Activated T-cell treated with anti-CD3 and anti-CD28 coated beads, Interleukin-2, amount 50 U/mL, for 4 hours (primary cell): ENCODE measurements around the gene PLIN1. TPM values are rescaled to one million over a fixed set of nuclear protein-coding genes. Genes with fewer than 3 reads are reported as not detected.

Experiments used
- ATAC-seq, 2 donors: fragments of 200-7000 bp; cut with Tn5 transposase; one replicate each; pipeline ENCODE4 v1.10.0; 2021
- DNase-seq: peaks from one replicate; pipeline ENCODE4 v3.0.0-alpha.2; 2020
- H3K27me3 Mint-ChIP-seq: one replicate; pipeline ENCODE4 v1.8.0; 2021; ENCODE audit warnings: low read depth, mixed read lengths
- H3K36me3 Mint-ChIP-seq: one replicate; pipeline ENCODE4 v1.8.0; 2022; ENCODE audit warnings: mixed read lengths; ENCODE audit not compliant: insufficient read depth
- H3K4me1 Mint-ChIP-seq: one replicate; pipeline ENCODE4 v1.8.0; 2021; ENCODE audit warnings: low read depth, mixed read lengths
- H3K4me3 Mint-ChIP-seq: one replicate; pipeline ENCODE4 v1.8.0; 2021; ENCODE audit warnings: mild to moderate bottlenecking, moderate library complexity, mixed read lengths
- H3K9me3 Mint-ChIP-seq: one replicate; pipeline ENCODE4 v1.8.0; 2021; ENCODE audit warnings: mixed read lengths
- total RNA-seq, 3 donors: library from RNA; stranded (reverse); gene quantifications; one replicate each; pipeline ENCODE4 v1.2.1, GENCODE V29; 2021

The PLIN1 gene
- total RNA-seq, 3 donors from 2014 or later: 0.13 to 0.45 TPM; not detected in 1

DNA sequence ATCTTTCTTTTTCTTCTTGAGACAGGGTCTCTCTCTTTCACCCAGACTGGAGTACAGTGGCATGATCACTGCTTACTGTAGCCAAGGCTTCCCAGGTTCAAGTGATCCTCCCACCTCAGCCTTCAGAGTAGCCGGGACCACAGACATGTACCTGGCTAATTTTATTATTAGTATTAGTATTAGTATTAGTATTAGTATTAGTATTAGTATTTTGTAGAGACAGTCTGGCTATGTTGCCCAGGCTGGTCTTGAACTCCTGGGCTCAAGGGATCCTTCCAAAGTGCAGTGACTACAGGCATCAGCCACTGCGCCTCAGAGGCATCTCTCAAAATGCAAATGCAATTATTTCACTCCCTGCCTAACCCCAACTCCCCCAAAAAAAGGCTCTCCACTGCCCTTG is 25.6 kb downstream of the PLIN1 start:
- peaks cover 11% of the 10 kb centered on the region for H3K4me1 Mint-ChIP-seq
- no peaks in the 10 kb centered on the region for H3K36me3 Mint-ChIP-seq
- no peak for DNase-seq
- no peaks in the 10 kb centered on the region for H3K9me3 Mint-ChIP-seq
- ATAC-seq: no peak
- no peak overlapping the region for H3K4me3 Mint-ChIP-seq
- peaks cover 44% of the 10 kb centered on the region for H3K27me3 Mint-ChIP-seq

DNA sequence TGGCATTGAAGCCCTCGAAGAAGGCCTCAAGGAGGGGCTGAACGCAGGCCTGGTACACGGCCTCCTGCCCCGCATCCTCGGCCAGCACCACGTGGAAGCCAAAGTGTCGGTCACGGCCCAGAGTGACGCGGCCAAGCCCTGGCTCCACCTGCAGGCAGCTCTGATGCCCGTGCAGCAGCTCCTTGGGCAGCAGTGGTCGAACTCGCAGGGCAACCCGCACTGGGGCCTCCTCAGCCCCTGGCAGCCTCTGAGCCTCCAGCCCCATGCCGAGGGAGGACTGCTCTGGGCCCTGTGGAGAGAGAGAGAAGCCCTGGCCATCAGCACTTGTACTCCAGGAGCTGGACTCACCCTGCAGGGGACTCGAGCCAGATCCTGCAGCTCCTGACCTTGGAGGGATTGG is 26.5 kb downstream of the PLIN1 start:
- Mint-ChIP-seq H3K4me1 (peaks cover 11% of the 10 kb centered on the region), H3K36me3 (no peaks in the 10 kb centered on the region), H3K27me3 (peaks cover 40% of the 10 kb centered on the region), H3K4me3 (no peak overlapping the region), H3K9me3 (no peaks in the 10 kb centered on the region)
- no peak for DNase-seq
- ATAC-seq: no peak

DNA sequence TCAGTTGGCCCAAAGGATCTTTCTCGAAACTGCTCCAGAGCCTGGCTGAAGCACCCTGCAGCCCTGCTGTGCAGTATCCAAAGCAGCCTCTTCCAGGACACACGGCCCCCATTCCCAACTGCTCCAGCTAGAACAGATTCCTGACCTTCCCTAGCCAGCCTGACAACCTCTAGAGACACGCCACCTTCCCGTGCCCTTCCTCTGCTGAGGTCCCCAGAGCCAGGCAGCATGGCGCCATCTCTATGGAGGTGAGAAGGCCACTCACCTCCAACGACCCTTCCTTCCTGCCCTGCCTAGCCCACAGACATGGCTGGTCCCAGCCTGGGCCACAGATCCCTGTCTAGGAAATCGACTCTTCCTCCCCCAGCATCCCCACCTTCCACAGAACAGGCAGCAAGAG is 27.0 kb downstream of the PLIN1 start:
- no peak for DNase-seq
- Mint-ChIP-seq H3K27me3 (peaks cover 39% of the 10 kb centered on the region), H3K4me1 (peaks cover 11% of the 10 kb centered on the region), H3K36me3 (no peaks in the 10 kb centered on the region), H3K9me3 (no peaks in the 10 kb centered on the region), H3K4me3 (no peak overlapping the region)
- no peak for ATAC-seq

DNA sequence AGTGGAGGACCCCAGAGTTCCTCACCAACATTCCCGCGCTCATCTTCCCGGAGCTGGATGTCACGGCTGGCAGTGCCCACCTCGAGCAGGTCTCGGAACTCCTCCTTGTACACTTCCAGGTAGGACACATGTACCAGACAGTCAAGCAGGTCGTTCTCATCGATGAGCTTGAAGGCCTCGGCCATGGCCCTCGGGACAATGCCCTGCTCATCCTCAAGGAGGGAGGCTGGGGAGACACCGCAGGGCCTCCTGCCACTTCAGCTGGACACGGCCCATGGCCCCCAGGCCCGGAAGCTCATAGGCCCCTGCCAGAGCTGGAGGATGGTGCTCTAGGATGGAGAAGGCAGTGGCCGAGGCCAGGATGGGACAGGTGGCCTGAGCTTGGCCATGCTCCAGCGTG is 29.5 kb downstream of the PLIN1 start:
- no peaks in the 10 kb centered on the region for H3K9me3 Mint-ChIP-seq
- no peak for DNase-seq
- H3K4me1 Mint-ChIP-seq: peaks cover 5% of the 10 kb centered on the region
- no peak overlapping the region for H3K4me3 Mint-ChIP-seq
- no peaks in the 10 kb centered on the region for H3K36me3 Mint-ChIP-seq
- H3K27me3 Mint-ChIP-seq: peaks cover 28% of the 10 kb centered on the region
- ATAC-seq: no peak

DNA sequence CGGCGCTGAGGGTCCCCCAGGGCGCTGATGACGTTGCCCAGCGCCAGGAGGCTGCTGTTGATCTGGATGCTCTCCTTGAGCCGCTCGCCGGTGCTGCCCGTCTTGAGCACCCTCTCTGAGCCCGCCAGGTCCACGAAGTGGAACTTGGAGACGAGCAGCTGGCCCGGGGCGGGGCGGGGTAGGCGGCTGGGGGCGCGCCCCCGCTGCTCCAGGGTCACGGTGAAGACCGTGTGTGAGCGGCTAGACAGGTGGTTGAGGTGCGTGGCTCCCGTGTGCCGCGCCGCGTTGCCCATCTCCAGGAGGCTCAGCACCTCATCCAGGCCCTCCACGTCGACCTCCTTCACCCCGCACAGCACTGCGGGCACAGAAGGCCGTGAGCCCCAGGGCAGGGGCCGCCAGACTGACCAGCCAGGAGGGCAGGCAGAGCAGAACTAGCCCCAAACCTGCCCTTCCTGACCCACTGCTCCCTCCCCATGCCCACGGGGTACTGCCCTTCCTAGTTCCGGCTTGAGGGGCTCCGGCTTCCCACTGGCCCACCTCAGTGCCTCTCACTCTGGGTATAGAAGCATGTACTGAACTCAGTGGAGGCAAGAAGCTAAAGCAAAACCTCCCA is 30.0 kb downstream of the PLIN1 start:
- no peaks in the 10 kb centered on the region for H3K4me1 Mint-ChIP-seq
- H3K36me3 Mint-ChIP-seq: no peaks in the 10 kb centered on the region
- DNase-seq (no peak), ATAC-seq (no peak)
- peaks cover 22% of the 10 kb centered on the region for H3K27me3 Mint-ChIP-seq
- no peak overlapping the region for H3K4me3 Mint-ChIP-seq
- no peaks in the 10 kb centered on the region for H3K9me3 Mint-ChIP-seq

DNA sequence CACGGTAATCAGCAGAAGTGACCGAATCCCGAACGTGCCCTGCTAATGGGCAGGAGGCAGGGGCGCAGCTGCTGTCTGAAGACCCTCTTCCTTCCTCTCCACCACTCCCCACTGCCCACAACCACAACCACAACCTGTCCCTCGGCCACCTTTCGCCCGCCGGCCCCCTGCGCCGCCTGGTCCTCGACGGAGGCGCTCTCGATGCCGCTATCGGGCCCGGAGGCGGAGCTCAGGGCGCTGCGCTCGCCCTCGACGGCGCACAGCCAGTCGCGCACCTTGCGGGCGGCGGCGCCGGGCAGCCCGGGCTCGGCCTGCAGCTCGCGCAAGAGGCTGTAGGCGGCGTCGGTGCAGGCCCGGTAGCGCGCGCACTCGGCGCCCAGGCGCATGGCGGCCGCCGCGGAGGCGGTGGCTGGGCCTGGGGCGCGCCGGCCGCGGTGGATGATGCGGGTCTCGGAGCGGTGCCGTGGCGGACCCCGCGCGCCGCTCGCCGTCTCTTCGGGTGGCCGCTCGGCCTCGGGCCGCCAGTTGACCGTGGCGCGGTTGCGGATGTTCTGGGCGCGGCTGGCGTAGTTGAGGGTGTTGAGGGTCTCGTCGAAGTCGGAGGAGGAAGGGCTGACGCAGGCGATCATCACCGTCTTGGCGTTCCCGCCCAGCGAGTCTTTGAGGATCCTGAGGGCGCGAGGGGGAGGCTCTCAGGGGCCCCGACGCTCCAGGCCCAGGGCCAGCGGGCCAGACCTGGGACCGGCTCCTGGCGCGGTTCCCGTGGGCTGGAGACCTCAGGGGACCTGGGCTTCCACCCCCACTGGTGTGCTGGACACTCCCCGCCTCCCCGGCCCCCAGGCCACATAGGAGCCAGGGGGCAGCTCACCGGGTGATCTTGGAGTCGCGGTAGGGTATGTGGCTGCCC is 30.8 kb downstream of the PLIN1 start:
- Mint-ChIP-seq H3K9me3 (no peaks in the 10 kb centered on the region), H3K36me3 (no peaks in the 10 kb centered on the region), H3K4me1 (no peaks in the 10 kb centered on the region), H3K4me3 (no peak overlapping the region), H3K27me3 (peaks cover 15% of the 10 kb centered on the region)
- ATAC-seq (no peak), DNase-seq (no peak)

DNA sequence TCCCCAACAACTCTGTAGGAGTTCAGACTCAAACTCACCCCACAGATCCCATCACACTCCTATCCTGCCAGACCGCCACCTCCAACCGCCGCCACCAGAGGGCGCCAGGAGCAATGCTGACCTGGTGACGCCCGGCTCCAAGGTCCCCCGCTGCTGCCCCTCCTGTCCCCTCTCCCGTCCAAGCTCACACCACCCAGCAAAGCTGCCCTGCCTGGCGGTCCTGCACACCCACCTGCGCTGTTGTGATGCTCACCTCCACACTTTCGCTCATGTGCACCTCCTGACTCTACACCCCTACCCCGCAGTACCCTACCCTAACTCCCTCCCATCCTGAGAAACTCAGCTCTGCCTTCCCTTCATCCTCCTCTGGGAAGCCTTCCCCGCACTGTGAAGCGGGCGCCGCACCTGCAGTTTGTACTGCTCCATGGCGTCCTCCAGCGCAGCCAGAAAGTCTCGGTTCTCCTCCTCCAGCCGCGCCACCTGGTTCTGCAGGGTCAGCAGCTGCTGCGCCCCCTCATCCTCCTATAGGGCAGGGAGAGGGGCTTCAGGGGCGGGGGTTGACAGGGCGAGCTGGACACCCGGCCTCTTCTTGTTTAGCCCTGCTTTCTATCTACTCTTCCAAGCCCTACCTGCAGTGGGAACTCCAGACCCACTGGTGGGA is 31.8 kb downstream of the PLIN1 start:
- ATAC-seq: peak; percentile 55 to 62
- peaks cover 9% of the 10 kb centered on the region for H3K27me3 Mint-ChIP-seq

DNA sequence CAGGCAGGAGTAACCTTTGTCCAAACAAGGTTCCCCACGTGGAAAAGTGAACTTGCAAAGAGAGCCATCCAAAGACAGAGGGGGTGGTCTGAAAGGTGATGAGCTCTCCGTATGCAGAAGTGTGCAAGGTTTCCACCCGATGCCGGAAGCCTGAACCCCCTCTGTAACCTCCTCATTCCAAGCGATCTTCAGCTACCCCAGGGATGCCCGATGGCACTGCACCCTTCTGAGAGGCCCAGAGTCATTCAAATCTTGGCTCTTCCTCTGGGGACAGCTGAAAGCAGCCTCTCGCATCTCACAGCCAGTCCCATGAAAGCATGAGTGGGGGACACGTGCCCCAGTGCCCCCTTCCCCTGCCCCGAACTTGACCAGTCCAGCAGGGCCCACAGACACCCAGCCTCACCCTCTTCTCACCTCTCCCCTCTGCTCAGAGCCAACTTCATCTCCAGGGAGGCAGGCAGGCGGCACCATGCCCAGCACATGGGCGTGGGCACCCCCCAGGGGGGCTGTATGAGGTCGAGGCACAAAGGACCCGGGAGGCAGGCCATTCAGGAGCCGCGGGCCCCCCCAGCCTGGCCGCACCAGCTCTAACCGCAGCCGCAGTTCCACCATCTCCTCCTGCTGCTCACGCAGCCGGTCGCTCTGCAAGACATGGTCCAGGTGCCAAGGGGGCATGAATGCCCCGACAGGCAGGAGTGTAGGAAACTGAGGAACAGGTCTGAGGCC is 32.6 kb downstream of the PLIN1 start:
- Mint-ChIP-seq H3K9me3 (no peaks in the 10 kb centered on the region), H3K27me3 (peaks cover 2% of the 10 kb centered on the region), H3K4me3 (no peak overlapping the region), H3K36me3 (no peaks in the 10 kb centered on the region), H3K4me1 (no peaks in the 10 kb centered on the region)
- ATAC-seq (peak in 1 of 2 donors; percentile 17), DNase-seq (no peak)

More for the DNA sequence above, 31.8 kb downstream of the PLIN1 start:
- H3K9me3 Mint-ChIP-seq: no peaks in the 10 kb centered on the region
- peak; percentile 52 for DNase-seq
- H3K36me3 Mint-ChIP-seq: no peaks in the 10 kb centered on the region
- no peaks in the 10 kb centered on the region for H3K4me1 Mint-ChIP-seq
- H3K4me3 Mint-ChIP-seq: no peak overlapping the region

DNA sequence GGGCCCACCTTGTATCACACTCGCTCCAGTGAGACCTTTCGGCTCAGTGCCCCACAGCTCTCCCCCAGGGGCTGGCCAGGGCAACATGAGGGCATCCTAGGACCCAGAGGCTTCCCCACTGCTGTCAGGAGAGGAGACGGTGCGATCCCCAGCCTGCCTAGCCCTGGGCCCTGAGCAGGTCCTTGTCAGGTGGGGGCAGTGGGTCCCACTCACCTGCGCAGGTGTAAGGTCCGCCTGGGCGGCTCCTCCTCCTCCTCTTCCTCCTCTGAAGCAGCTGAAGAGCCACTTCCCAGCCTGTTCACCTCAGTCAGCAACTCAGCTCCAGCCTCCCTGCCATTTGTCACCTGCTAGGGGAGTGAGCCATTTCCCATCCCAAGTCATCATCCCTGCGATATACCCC is 33.5 kb downstream of the PLIN1 start:
- Mint-ChIP-seq H3K4me3 (no peak overlapping the region), H3K9me3 (no peaks in the 10 kb centered on the region), H3K4me1 (no peaks in the 10 kb centered on the region), H3K36me3 (no peaks in the 10 kb centered on the region), H3K27me3 (no peaks in the 10 kb centered on the region)
- no peak for DNase-seq
- ATAC-seq: no peak

DNA sequence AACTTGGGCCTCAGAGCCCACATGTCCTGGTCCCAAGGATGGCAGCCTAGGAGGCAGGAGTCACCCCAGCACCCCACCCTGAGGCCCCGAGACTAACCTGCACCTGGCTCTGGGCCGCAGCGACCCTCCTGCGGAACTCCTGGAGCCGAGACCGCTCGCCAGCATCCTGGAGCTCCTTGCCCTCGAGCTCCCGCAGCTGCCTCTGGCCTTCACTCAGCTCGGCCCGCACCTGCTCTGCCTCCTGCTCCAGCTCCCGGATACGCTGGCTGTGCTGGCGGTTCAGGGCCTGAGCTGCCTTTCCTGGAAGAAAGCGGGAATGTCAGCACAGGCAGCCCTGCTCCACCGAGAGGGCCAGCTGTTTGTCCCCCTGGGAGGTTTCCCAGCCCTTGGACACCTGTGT is 37.1 kb downstream of the PLIN1 start:
- H3K4me3 Mint-ChIP-seq: no peak overlapping the region
- no peaks in the 10 kb centered on the region for H3K9me3 Mint-ChIP-seq
- ATAC-seq (no peak), DNase-seq (no peak)
- H3K4me1 Mint-ChIP-seq: no peaks in the 10 kb centered on the region
- peaks cover 2% of the 10 kb centered on the region for H3K27me3 Mint-ChIP-seq
- no peaks in the 10 kb centered on the region for H3K36me3 Mint-ChIP-seq

DNA sequence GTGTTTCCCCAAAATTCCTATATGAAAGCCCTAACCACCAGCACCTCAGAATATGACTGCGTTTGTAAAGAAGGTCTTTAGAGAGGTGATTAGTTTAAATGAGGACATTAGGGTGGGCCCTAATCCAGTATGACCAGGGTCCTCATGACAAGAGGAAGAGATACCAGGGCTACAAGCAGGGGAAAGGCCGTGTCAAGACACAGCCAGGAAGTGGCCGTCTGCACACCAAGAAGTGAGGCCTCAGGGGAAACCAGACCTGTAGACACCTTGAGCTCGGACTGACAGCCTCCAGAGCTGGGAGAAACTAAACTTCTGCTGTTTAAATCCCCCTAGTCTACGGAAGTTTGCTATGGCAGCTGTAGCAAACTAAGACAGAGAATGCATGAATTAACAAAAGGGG is 38.1 kb downstream of the PLIN1 start:
- DNase-seq: no peak
- Mint-ChIP-seq H3K4me3 (peak overlapping the region; percentile 3), H3K27me3 (peaks cover 2% of the 10 kb centered on the region), H3K36me3 (no peaks in the 10 kb centered on the region), H3K4me1 (no peaks in the 10 kb centered on the region), H3K9me3 (no peaks in the 10 kb centered on the region)
- ATAC-seq: no peak

DNA sequence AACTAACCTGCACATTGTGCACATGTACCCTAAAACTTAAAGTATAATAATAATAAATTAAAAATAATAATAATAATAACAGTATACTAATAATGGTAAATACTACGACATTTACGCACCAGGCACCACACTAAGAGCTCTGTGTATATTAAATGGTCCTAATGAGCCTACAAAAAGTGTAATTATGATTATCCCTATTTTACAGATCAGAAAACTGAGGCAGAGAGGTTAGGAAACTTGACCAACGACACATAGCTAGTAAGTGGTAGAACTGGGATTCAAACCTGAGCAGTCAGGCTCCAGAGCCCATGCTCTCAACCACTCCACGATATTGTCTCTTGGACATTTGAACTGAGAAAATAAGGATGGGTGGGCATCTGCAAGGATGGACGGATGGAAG is 38.9 kb downstream of the PLIN1 start:
- H3K27me3 Mint-ChIP-seq: peaks cover 2% of the 10 kb centered on the region
- ATAC-seq (no peak), DNase-seq (no peak)
- no peaks in the 10 kb centered on the region for H3K36me3 Mint-ChIP-seq
- H3K9me3 Mint-ChIP-seq: no peaks in the 10 kb centered on the region
- H3K4me1 Mint-ChIP-seq: no peaks in the 10 kb centered on the region
- H3K4me3 Mint-ChIP-seq: no peak overlapping the region

DNA sequence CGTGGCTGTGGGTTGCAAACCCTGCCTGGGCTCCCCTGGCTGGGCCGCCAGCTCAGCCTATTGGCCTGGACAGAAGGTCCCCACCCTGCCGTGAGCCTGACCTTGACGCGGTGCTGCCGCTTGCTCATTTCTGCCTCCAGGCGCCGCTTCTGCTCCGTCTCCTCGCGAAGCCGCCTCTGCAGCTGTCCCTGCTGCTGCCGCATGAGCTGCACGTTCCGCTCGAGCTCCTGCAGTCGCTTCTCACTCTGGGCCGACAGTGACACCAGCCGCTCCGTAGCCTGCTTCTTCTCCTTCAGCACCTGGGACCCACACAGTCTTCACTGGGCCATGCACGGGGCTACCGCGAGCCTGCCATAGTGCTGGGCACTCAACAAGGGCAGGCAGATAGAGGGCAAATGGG is 45.6 kb downstream of the PLIN1 start:
- H3K4me1 Mint-ChIP-seq: no peaks in the 10 kb centered on the region
- no peak overlapping the region for H3K4me3 Mint-ChIP-seq
- ATAC-seq (no peak), DNase-seq (no peak)
- H3K36me3 Mint-ChIP-seq: no peaks in the 10 kb centered on the region
- no peaks in the 10 kb centered on the region for H3K9me3 Mint-ChIP-seq
- peaks cover 3% of the 10 kb centered on the region for H3K27me3 Mint-ChIP-seq
